Hindlimb muscle (tissue), 1 donor: ENCODE measurements around the gene SPATS2L. TPM values are rescaled to one million over a fixed set of nuclear protein-coding genes. Genes with fewer than 3 reads are reported as not detected.
A peak's percentile ranks its signal among the peaks of the same experiment; 100 is the strongest.
"Not testable (repeated sequence)": the region's sequence is repeated elsewhere in the genome, so short reads cannot be mapped to it uniquely, and the experiment has no call there.

ENCODE experiments used
- DNase-seq: peaks from one replicate; pipeline ENCODE4 v3.0.0-alpha.2; 2013
- polyA plus RNA-seq: library from polyadenylated mRNA; unstranded; fragments of 120-200 nt; gene quantifications from one replicate; pipeline ENCODE4 v1.2.1, GENCODE V29; 2013; ENCODE audit not compliant: insufficient read length

Gene SPATS2L
- polyA plus RNA-seq, 1 donor, result 219 TPM

DNA sequence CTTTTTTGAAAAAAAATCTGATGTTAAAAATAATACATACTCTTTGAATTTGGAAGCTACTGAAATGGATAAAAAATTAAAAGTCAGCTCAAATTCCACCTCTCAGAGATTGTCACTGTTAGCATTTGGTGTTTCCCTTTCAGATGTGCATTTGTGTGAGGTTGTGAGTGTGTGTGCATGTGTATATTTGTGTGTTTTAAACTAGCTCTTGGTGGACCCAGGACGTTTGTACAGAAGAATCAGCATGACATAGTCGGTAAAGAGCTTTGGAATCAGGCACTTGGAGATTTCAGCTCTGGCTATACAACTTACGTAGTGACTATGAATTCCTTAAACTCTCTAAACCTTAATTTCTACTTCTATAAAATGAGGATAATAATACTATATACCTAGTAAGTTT is 14.5 kb downstream of the SPATS2L start:
- no peak for DNase-seq

DNA sequence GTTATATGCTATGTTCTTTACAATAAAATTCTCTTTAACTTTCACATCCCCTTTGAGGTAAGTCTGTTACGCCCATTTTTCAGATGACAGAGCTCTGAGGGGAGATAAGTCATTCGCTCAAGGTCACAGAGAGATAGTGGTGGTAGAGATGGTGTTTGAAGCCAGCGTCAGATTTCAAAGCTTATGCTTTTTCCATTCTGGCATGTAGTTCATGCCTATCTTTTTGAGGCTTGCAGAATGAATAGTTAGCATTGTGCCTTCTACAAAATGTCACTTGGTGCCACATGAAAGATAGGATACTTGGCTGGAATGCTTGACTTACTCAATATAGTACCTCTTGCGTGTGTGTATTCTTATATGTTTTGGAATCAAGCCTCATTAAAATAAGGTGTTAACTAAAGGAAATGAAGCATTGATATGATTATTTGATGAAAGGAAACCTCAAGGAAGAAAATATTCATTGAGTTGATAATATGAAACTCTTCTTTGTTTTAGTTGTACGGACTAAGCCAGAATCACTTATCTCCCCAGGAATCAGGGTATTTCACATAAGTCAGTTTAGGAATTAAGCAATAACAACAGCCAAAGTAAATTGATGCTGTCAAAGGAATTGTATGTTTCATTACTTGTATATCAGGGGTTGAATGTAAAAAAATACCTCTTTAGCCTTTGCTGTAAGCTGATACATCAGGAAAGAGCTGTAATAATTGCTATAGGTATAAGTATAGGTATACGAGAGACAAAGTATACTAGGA is 15.5 kb downstream of the SPATS2L start:
- no peak for DNase-seq

GRCh38 chr2:200322607-200323006 is 16.1 kb downstream of the SPATS2L start:
- no peak for DNase-seq

GRCh38 chr2:200324362-200324761 is 17.9 kb downstream of the SPATS2L start:
- DNase-seq, result no peak

- DNase-seq, result no peak
These were observed 22.9 kb downstream of the SPATS2L start for GRCh38 chr2:200329384-200329783.

DNA sequence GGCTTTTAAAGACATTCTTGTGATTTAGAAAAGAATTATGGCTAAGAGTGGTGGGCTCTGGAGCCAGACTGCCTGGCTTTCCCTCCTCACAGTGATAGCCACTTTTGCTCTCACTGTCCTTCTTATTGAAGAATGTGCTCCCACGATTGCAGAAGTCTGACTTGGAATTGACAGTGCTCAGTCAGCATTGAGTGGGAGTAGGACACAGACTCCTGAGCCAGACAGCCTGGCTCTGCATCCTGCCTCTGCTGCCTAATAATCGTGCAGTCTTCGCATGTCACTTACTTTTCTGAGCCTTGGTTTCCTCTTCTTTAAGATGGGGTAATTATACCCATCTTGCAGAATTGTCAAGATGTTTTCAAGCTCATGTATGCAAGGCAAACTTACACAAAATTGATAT is 23.3 kb downstream of the SPATS2L start:
- no peak for DNase-seq

GRCh38 chr2:200330351-200331060 is 24.0 kb downstream of the SPATS2L start:
- no peak for DNase-seq

GRCh38 chr2:200331061-200331400 is 24.5 kb downstream of the SPATS2L start:
- DNase-seq, result no peak

DNA sequence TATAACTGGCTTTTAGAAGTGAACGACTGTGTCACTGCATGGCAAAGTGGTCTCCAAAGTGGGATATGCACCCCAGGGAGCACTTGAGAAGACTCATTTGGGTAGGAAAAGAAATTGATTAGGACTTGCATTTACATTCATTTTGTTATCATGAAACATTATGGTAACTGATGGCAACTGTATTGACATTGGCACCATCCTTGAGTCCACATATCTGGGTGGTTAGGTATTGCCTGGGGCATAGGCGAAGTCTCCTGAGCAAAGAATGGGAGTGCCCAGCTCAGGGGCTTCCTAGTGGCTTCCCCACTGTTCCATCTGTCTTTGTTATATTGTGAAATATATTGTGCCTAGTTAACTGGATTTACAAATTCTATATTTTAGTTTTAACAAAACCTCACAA is 29.2 kb downstream of the SPATS2L start:
- DNase-seq, result no peak

DNA sequence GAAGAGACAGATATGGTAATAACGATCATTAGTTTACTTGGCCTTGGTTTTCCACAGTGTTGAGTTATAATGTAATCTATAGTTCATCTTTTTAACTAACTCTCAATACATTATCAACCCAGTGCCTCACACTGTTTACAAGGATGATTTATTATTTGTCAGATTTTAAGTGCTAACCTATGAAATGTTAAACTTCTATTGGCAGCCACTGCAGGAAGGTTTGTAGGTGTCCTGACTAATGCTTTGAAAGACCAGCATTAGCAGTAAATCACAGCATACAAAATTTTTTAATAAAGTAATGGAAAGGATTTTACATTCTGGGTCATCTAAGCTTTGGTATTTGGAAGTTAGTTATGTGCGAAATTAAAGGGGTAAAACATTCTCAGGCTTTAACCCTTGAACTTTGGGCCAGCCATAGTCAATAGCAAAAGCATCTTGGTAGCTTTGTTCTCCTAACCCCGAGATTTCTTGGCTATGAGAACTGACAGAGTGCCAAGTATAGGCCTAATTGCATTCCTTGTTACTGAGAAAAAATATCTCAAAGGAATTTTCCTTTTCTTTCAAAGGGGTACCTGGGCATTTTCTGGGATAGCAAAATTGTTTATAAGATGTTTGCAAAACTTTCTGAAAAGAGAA is 30.6 kb downstream of the SPATS2L start:
- DNase-seq, result no peak

GRCh38 chr2:200337621-200338020 is 31.1 kb downstream of the SPATS2L start:
- no peak for DNase-seq

- no peak for DNase-seq
These were observed 32.2 kb downstream of the SPATS2L start for GRCh38 chr2:200338692-200339091.

DNA sequence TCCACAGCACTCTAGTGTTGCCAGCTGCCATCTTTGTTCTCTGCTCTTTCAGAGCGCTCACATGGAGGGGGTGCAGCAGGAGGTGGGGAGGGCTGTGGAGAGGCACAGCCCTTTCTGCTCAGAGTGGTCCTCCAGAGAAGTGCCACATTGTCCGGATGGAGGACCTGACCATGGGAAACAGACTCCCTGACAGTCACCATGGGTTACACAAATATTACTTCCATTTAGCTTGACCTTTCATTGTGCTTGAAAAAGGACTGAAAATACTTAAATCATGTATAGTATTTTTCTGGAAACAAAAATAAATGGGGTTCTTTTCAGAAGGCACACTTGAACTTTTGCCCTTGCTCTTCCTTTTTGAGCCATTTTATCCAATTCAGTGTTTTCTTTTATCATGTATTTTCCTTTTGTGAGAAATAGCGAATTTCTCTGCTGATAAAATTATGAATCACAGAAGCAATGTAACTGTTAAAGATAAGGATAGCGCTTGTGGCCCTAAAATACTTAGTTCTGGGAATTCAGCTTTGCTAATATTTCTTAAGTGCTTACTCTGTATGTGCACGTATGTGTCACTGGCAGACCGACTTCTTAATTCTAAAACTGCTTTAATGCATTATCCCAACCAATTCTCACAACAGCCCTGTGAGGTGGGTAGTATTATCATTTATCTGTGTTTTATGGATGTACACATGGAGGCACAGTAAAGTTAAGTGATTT is 34.2 kb downstream of the SPATS2L start:
- no peak for DNase-seq

GRCh38 chr2:200341376-200341775 is 34.9 kb downstream of the SPATS2L start:
- DNase-seq, result no peak

GRCh38 chr2:200342235-200342634 is 35.7 kb downstream of the SPATS2L start:
- no peak for DNase-seq

GRCh38 chr2:200342654-200343053 is 36.2 kb downstream of the SPATS2L start:
- DNase-seq, result no peak

DNA sequence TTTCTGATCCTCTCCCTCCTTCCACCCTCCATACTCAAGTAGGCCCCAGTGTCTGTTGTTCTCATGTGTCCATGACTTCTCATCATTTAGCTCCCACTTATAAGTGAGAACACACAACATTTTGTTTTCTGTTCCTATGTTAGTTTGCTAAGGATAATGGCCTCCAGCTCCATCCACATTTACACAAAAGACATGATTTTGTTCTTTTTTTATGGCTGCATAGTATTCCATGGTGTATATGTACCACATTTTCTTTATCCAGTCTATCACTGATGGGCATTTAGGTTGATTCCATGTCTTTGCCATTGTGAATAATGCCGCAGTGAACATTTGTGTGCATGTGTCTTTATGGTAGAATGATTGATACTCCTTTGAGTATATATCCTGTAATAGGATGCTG is 37.7 kb downstream of the SPATS2L start:
- DNase-seq, result not testable (repeated sequence)

DNA sequence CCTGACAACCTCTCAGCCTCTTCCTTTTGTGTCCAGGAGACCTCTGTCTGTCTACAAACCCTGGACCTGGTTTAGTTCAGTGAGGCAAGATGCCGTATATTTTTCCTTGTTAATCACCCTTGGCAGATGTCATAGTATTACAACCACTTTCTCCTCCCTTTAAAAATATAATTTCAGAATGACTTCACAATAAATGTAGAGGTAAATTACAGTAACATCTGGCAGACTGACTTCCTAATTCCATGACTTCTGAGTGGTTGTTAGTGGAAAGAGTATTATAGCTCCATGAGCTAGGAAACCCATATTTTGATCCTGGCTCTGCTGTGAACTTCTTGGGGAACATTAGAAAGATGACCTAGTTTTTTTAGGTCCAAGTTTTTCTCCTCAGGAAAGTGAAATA is 39.5 kb downstream of the SPATS2L start:
- DNase-seq, result peak; percentile 65

DNA sequence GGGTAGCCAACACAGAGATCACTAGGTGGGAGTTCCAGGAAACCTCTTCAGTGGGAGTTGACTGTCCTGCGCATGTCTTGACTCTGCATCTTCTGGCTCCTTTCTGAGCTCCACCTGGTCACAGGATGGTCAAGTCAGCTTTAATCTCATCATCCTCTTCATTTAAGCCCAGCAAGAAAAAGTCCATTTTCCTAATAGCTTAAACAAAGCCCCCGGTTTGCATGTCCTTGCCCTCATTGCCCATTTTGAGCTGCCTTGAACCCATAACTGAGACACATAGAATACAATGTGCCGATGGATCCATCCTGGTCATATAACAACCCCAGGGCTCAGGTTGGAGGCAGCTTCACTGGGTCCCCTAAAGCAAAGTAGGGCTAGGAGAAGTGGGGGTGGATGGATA is 40.8 kb downstream of the SPATS2L start:
- no peak for DNase-seq

DNA sequence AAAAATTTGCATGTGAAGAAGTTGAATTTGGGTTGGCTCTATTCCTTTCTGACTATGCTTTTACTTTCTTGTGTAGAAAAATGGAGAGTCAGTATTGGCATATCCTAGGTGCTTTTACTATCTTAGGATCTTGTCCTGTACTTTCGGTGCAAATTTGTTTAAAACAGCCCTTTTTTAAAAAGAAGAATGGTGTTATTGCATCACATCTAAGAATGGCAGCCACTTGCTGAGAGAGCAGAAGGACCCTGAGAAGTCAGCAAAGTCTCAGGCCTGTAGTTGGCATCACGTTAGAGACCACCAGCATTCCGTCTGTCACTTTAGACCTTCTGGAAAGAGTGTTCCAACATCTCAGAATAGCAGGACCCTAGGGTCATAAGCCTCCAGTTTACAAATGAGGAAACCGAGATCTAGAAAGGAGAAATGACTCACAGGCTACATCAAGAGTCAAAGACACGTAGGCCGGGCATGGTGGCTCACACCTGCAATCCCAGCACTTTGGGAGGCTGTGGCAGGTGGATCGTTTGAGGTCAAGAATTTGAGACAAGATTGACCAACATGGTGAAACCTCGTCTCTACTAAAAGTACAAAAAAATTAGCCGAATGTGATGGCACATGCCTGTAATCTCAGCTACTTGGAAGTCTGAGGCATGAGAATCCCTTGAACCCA is 42.5 kb downstream of the SPATS2L start:
- no peak for DNase-seq

DNA sequence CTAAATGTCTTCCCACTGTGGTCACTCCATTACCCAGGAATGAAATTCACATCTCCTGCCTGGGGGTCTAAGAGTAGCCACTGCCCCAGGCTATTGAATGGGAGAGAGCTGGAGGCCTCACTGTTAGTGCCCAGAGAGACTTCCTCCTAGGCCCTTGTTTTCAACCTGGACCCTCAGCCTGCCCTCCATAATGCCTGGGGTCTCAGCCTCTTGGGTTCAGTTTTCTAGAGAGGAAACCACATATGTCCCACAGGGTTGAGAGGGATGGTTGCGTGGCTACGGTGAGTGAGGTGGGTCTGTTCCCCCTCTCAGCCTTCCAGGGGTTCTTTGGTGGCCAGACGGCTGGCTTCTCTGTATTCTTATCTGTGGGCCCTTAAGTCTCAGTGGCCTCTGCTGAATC is 43.4 kb downstream of the SPATS2L start:
- no peak for DNase-seq

- DNase-seq, result no peak
These were observed 44.4 kb downstream of the SPATS2L start for GRCh38 chr2:200350850-200351285.

DNA sequence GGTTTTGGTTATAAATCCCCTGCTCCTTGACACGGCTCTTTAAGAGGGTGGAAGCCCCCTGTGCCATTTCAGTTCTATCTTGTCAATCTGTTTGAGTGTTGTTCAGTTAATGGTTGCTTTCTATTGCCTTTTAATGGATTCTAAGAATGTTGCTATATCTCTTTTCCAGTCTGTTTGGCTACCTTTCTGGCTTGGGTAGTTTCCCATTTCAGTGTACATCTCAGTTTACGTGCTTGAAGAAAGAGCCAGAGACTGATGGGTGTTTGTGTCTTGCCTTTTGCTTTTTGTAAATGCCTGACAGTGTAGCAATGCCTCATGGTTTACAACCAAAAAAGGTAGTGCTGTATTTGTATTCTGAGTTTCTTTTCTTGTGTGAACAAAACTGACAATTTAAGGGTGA is 45.3 kb downstream of the SPATS2L start:
- DNase-seq, result peak; percentile 56
